ENCODE data around the gene RTKN. TPM values are rescaled to one million over a fixed set of nuclear protein-coding genes. Genes with fewer than 3 reads are reported as not detected.

Gene RTKN
- polyA plus RNA-seq, 1 of the 3 experiments (the other 2 are of a cell fraction) = 22.6 TPM

GRCh38 chr2:74417197-74417596 lies 24.5 kb downstream of the RTKN start:
- no peaks in the 10 kb centered on the region for H3K9me3 ChIP-seq
- CTCF ChIA-PET = no interaction called here
- no peak overlapping the region for H3K27ac ChIP-seq (ENCODE audit: low read depth in 2 of 2, low read length in 1 of 2)
- WGBS (ENCODE audit: low lambda C conversion rate) = 80% methylated on average over 1 of the region's 3 CpGs
- H3K9me2 ChIP-seq = no peaks in the 10 kb centered on the region
- no peaks in the 10 kb centered on the region for H4K20me1 ChIP-seq (ENCODE audit: insufficient read depth)
- no peak overlapping the region for H3K9ac ChIP-seq
- no peak overlapping the region for H2AFZ ChIP-seq (ENCODE audit: low read depth)
- H3K4me2 ChIP-seq = no peak overlapping the region
- no peaks in the 10 kb centered on the region for H3K36me3 ChIP-seq (replicated peaks in 1 of 2; ENCODE audit: control insufficient read depth in 1 of 2, insufficient read depth in 2 of 2, low read length in 1 of 2)
- no peaks in the 10 kb centered on the region for H3K27me3 ChIP-seq (ENCODE audit: insufficient read depth)
- TF ChIP-seq MXI1 (IDR thresholded peaks at IDR 0.05; ENCODE audit: low read depth, low read length) (no peak), CTCF (IDR thresholded peaks at IDR 0.05) (no peak), ZBTB33 (IDR thresholded peaks at IDR 0.05; ENCODE audit: borderline replicate concordance, low read depth) (no peak)
- no peaks in the 10 kb centered on the region for H3K79me2 ChIP-seq (ENCODE audit: insufficient read depth)
- POLR2A ChIA-PET = no interaction called here
- no peak overlapping the region for H3K4me3 ChIP-seq (ENCODE audit: low read depth in 2 of 2, low read length in 1 of 2)
- H3K4me1 ChIP-seq (ENCODE audit: control insufficient read depth in 1 of 2, insufficient read depth in 2 of 2, low read depth in 1 of 2, low read length in 1 of 2) = peaks cover 0 to 4% of the 10 kb centered on the region in 2 experiments; a peak in 1 of 4 replicates
- peak; percentile 16 for DNase-seq
- H3F3A ChIP-seq (replicated peaks; ENCODE audit: insufficient read depth) = peaks cover 4% of the 10 kb centered on the region

GRCh38 chr2:74416778-74417177 lies 25.0 kb downstream of the RTKN start:
- Histone ChIP-seq H3K27ac (ENCODE audit: low read depth in 2 of 2, low read length in 1 of 2) (no peak overlapping the region), H3K36me3 (replicated peaks in 1 of 2; ENCODE audit: control insufficient read depth in 1 of 2, insufficient read depth in 2 of 2, low read length in 1 of 2) (no peaks in the 10 kb centered on the region), H3K4me2 (no peak overlapping the region), H3K9me2 (no peaks in the 10 kb centered on the region), H3K79me2 (ENCODE audit: insufficient read depth) (no peaks in the 10 kb centered on the region), H4K20me1 (ENCODE audit: insufficient read depth) (no peaks in the 10 kb centered on the region), H3K4me1 (ENCODE audit: control insufficient read depth in 1 of 2, insufficient read depth in 2 of 2, low read depth in 1 of 2, low read length in 1 of 2) (peaks cover 0 to 2% of the 10 kb centered on the region in 2 experiments; a peak in 1 of 4 replicates), H3K9ac (no peak overlapping the region), H3K27me3 (ENCODE audit: insufficient read depth) (no peaks in the 10 kb centered on the region), H2AFZ (ENCODE audit: low read depth) (no peak overlapping the region), H3F3A (replicated peaks; ENCODE audit: insufficient read depth) (peaks cover 4% of the 10 kb centered on the region), H3K4me3 (ENCODE audit: low read depth in 2 of 2, low read length in 1 of 2) (no peak overlapping the region), H3K9me3 (no peaks in the 10 kb centered on the region)
- ChIA-PET CTCF (no interaction called here), POLR2A (no interaction called here)
- DNase-seq = peak; percentile 47
- WGBS (ENCODE audit: low lambda C conversion rate) = 56% methylated on average over 3 of the region's 3 CpGs
- TF ChIP-seq EZH2phosphoT487 (IDR thresholded peaks at IDR 0.05; ENCODE audit: borderline replicate concordance, low read depth) = no peak
- no peak for TF ChIP-seq TCF12 (IDR thresholded peaks at IDR 0.05)
- TF ChIP-seq RXRA (IDR thresholded peaks at IDR 0.05; ENCODE audit: borderline replicate concordance, low read depth) = no peak
- TF ChIP-seq TAF1 (IDR thresholded peaks at IDR 0.05; ENCODE audit: borderline replicate concordance, low read depth, low read length) = no peak
- TF ChIP-seq YY1 (IDR thresholded peaks at IDR 0.05; ENCODE audit: low read depth) = no peak
- peak; percentile 23; the same call in 1 of the 2 replicates for TF ChIP-seq CTCF (IDR thresholded peaks at IDR 0.05)
- TF ChIP-seq POLR2AphosphoS5 (IDR thresholded peaks at IDR 0.05; ENCODE audit: low read depth, low read length) = no peak
- TF ChIP-seq MEF2A (IDR thresholded peaks at IDR 0.05; ENCODE audit: borderline replicate concordance, low read depth) = no peak
- peak; percentile 16; the same call in 1 of the 2 replicates for TF ChIP-seq RAD21 (IDR thresholded peaks at IDR 0.05; ENCODE audit: low read length)
- TF ChIP-seq FOXJ3 (CRISPR knock-in tag; IDR thresholded peaks at IDR 0.05) = no peak
- no peak for TF ChIP-seq TEAD4 (IDR thresholded peaks at IDR 0.05; ENCODE audit: borderline replicate concordance, insufficient read depth)
- no peak for TF ChIP-seq EP300 (IDR thresholded peaks at IDR 0.05; ENCODE audit: borderline replicate concordance in 1 of 2, low read depth in 1 of 2, low read length in 1 of 2)
- TF ChIP-seq REST (IDR thresholded peaks at IDR 0.05; ENCODE audit: low read depth, low read length) = no peak
